GM08714 (cell line): ENCODE data around the gene PROSER3.
"Not testable (repeated sequence)": the region's sequence is repeated elsewhere in the genome, so short reads cannot be mapped to it uniquely, and the experiment has no call there.

Experiments
- H3K4me3 ChIP-seq: fragments of 200-500 bp; sonication (Bioruptor generic); 2 replicates; pipeline ENCODE4 v1.5.1; 2014; ENCODE audit warnings: mild to moderate bottlenecking, low read length, inconsistent platforms
- ZNF274 ChIP-seq: IDR thresholded peaks from 2 replicates; pipeline ENCODE4 v1.6.1; 2012; ENCODE audit warnings: mild to moderate bottlenecking, low read depth, low read length

The PROSER3 gene

DNA sequence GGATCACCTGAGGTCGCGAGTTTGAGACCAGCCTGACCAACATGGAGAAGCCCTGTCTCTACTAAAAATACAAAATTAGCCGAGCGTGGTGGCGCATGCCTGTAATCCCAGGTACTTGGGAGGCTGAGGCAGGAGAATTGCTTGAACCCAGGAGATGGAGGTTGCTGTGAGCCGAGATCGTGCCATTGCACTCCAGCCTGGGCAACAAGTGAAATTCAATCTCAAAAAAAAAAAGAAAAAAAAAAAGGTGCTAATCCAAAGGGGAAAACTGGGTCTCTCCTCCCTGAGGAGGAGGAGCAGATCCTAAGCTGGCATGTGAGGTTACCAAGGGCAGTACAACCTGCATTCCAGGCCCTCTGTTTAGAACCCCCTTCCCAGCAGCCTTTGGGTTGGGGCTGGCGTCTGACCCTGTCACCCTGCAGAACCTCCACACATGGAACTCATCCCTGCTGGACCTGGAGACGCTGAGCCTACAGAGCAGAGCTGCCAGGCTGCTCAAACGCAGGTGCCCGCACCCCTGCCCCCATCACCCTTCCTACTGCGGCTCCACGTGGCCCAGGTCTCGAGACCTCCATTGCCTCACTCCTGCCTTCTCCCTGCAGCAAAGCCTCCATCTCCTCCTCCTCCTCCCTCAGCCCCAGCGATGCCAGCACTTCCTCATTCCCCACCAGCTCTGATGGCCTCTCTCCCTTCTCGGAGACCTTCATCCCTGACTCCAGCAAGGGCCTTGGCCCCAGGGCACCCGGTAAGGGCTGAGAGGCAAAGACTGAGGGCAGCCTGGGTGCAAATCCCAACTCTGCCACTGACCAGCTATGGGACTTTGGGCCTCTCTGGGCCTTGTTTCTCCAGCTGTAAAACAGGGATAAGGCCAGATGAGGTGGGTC is 6.7 kb downstream of the PROSER3 start:
- no peak overlapping the region for H3K4me3 ChIP-seq
- no peak for TF ChIP-seq ZNF274

DNA sequence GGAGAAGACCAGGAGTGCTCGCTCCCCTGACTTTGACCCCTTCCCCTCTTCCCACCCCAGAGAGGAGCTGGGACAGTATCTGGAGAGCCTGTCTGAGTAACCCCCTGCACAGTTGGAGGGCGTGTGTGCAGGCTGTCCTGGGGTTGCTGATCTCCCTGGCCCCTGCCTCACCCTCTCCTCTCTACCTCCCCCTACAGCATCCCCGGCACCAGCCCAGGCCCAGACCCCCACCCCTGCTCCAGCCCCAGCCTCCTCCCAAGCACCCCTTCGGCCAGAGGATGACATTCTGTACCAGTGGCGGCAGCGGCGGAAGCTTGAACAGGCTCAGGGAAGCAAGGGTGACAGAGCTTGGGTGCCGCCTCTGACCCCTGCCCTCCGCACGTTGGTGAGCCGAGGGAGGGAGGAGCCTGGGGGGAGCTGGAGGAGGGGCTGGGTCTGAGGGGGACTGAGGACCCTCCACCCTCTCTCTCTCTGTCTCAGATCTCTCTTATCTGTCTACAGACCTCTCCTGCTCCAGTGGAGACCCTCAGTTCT is 8.7 kb downstream of the PROSER3 start:
- no peak for TF ChIP-seq ZNF274
- H3K4me3 ChIP-seq: no peak overlapping the region

DNA sequence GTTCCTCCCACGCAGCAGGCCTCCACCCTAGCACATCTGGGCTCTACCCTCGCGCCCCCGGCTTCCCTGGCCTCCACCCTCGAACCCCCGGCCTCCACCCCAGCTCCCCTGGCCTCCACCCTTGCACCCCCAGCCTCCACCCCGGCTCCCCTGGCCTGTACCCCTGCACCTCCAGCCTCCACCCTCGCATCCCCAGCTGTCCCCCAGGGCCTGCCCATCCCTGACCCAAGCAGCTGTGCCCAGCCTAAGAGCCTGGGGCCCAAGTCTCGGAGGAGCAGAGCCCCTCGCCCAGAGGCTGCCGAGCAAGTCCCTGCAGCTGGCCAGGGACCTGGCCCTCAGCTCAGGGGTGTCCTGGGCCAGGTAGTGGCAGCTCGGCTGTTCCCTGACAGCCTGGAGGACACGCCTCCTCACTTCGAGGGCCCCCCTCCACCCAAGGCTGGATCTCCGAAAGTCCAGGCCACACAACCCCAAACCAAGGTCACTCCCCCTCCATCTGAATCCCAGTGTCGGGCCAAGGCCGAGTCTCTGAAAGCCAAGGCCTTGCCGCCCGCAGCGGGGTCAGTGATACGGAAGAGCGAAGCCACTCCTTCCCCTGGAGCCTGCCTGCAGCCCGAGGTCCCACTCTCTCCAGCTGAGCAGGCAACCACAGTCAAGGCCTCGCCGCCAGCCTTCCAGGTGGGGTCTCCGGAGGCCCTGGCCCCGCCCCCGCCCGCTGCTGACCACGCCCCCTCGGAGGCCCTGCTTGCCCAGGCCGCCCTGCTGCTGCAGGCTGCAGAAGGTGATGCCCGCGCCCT is 9.5 kb downstream of the PROSER3 start:
- TF ChIP-seq ZNF274: no peak
- H3K4me3 ChIP-seq: no peak overlapping the region

DNA sequence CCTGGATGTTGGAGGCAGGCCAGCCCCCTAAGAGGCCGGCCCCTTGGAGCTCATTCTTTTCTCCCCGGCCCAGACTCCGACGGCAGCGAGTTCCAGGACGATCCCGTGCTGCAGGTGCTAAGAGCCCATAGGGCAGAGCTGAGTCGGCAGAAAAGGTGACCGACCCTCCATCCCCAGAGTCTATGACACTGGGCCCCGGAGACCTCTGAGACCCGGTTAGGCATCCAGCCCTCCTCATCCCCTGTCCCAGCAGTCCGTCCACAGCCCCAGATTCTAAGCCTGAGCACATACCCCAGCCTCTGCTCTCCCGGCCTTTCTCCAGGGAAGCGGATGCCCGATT is 10.1 kb downstream of the PROSER3 start:
- TF ChIP-seq ZNF274: no peak
- H3K4me3 ChIP-seq: no peak overlapping the region

DNA sequence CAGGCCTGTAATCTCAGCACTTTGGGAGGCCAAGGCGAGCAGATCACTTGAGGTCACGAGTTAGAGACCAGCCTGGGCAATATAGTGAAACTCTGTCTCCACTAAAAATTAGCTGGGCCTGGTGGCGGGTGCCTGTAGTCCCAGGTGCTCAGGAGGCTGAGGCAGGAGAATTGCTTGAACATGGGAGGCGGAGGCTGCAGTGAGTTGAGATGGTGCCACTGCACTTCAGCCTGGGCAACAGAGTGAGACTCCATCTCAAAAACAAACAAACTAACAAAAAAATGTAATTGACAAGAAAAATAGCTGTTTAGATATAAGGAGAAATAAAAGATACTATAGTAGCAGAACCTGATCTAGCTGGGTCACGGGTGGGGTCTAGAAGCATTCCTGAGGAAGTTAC is 14.4 kb downstream of the PROSER3 start:
- not testable (repeated sequence) for H3K4me3 ChIP-seq

DNA sequence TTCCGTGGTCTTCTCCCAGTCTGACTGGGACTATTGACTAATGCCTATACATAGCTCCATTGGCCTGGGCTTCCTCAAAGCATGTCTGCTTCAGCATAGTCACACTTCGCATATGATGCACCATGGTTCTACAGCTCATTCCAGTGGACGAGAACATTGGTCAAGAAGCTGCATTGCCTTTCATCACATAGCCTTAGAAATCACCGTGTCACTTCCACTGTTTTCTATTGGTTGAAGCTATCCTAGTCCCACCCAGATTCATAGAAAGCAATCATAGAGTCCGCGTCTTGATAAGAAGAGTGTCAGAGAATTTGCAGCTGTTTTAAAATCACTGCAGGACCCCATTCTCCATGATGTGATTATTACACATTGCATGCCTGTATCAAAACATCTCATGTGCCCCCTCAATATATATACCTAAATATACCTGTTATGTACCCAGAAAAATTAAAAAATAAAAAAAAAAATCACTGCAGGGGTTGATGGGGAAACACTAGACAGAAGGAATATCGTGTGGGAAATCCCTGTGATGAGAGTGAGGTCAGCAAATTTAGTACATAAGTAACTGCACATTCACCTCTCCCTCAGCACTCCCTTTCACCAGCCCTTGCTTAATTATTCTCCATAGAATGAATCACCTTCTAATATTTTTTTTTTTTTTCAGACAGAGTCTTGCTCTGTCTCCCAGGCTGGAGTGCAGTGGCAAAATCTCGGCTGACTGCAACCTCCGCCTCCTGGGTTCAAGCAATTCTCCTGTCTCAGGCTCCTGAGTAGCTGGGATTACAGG is 15.2 kb downstream of the PROSER3 start:
- H3K4me3 ChIP-seq: no peak overlapping the region
- no peak for TF ChIP-seq ZNF274

DNA sequence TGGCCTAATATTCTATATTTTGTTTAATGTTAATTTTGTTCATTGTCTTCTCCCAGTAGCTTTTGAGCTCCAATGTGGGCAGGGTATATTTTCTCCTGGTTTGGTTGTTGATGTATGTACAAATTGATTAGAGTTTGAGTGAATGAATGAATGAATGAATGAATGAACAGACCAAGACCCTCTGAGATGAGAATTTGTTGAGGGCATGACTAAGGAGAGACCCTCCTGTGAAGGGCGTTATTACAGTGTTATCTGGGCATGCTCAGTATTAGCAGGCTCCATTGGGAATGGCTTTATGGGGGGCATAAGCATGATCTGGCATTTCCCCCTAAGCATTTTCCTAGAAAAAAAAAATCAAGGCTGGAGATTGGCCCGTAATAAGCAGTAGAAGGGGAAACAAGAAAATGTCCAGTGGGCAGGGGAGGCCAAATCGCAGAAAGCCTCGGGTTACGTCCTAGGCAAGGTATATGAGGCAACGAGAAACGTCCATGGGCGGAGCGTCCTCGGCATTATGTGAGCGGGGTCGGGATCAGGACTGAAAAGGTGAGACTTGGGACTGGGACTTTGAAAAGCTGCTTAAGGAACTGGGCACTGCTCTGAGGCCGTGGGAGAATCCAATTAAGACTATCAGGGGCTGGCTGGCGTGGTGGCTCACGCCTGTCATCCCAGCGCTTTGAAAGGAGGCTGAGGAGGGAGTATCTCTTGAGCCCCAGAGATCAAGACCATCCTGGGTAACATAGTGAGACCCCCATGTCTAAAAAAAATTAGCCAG is 16.5 kb downstream of the PROSER3 start:
- H3K4me3 ChIP-seq: peak overlapping the region; percentile 55; the same call in 1 of the 2 replicates
- no peak for TF ChIP-seq ZNF274

DNA sequence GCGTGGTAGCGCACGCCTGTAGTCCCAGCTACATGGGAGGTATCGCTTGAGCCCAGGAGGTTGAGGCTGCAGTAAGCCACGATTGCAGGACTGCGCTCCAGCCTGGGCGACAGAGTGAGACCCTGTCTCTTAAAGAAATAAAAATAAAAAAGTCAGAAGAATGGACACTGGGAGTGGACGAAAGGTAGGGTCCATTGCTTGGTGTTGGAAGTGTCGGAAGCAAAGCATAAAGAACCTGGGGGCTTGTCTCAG is 17.0 kb downstream of the PROSER3 start:
- H3K4me3 ChIP-seq: peak overlapping the region; percentile 55; the same call in 1 of the 2 replicates
- no peak for TF ChIP-seq ZNF274

DNA sequence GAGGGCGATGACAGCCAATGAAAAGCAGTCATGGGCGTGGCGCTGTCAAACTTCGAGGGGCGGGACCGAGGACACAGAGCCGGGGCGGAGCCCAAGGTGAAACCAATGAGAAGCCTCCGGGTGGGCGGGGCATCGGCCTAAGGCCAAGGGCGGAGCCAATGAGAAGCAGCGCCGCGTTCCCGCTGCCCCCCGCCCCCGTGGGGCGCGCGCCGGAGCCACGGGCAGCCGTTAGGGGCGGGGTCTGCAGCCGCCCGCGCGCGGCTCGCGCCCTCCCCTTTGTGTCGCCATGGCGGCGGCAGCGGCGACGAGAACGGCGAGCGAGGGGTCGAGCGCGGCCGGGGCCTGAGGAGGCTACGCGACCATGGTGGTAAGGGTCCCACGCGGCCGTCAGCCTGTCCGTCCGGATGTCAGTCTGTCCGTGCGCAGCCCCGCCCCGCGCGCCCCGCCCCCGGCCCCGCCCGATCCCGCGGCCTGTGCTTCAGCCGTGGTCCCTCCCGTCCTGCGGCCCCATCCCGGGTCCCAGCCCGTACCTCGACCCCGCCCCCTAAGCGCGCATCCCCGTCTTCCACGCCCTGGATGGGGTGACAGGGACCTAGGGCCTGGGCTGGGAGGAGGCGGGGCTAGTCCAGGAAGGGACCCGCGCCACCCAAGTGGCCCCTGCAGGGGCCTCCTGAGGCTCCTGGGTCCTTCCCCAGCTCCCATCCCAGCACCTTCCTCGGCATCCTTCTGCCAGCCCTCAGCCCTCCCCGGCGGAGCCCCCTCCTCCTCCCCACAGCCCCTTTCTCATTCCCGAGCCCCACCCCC is 17.5 kb downstream of the PROSER3 start, which contains the start of gene ARHGAP33:
Gene ARHGAP33 (plus strand): TSS at position 267 of the 804 bp plus-strand sequence. CDS start 95 bp downstream, at position 362.
- TF ChIP-seq ZNF274: no peak
- peak within 1 kb of the TSS; percentile 83 for H3K4me3 ChIP-seq

DNA sequence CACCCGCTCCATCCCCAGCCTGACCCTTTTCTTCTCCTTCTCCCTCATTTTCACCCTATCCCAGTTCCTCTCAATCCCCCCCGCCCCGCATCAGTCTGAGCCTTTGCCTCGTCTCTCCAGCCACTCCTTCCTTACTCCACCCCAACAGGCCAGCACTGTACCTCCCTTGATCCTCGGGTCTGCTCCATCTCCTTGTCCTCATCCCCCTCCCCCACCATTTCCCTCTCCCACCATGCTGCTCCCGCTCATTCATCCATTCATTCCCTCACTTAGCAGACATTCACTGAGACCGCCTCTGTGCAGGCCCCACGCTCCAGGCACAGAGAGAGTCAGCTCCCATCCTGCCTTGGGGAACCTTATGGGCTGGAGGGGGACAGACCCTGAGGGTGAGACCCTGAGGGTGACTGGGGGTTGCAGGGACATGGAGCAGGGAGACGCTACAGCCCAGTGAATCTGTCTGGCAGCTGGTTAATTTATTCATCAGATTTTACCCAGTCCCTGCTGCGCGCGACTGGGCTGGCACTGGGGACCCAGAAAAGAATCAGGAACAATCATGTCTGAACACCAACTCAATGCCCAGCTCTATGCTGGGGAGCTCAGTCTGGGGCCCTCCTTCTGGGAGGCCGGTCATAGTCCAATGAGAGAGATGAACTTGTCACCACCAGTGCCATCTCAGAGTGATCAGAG is 18.3 kb downstream of the PROSER3 start:
- H3K4me3 ChIP-seq: peak overlapping the region; percentile 83
- TF ChIP-seq ZNF274: no peak

DNA sequence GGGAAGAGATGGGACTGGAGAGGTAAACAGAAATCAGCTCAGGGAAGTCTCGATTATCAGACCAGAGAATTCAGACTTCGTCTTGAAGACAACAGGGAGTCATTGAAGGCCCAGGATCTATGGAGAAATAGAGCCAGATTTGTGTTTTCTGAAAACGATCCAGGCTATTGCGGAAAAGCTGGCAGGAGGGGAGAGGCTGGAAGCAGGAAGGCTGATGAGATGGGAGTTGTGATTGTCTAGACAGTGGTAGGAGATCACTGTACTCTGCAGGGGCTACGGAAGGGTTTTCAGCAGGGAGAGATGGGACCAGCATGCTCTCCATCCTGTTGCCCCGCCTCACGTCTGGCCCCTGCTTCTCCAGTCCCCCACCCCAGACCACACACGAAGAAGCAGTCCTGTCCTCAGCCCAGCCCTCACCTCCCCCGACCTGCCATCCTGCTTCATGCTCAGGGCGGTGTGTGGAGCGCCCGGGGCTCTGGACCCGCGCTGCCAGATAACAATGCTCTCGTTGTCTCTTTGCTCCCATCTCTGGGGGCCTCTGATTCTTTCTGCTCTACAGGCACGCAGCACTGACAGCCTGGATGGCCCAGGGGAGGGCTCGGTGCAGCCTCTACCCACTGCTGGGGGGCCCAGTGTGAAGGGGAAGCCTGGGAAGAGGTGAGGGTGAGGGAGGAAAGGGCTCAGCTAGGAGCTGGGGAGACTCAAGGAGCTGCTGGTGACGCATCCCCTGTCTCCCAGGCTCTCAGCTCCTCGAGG is 19.3 kb downstream of the PROSER3 start:
- no peak overlapping the region for H3K4me3 ChIP-seq
- no peak for TF ChIP-seq ZNF274

DNA sequence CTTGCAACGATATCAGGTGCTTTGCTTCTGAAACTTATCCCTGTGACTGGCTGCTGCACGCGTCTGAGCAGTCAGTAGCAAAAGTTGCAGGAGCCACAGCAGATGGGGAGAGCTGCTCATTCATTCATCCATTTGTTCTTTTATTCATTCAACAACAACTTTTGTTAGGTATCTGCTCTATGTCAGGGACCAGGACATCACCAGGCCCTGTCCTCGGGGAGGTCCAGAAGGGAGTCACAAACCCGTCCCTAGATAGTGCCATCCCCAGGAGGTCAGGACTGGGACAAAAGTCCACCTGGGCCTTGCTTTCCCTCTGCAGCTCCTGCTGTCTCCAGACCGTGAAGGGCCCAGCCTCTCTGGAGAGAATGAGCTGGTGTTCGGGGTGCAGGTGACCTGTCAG is 20.0 kb downstream of the PROSER3 start:
- no peak overlapping the region for H3K4me3 ChIP-seq
- TF ChIP-seq ZNF274: no peak
